Fibroblast of lung (primary cell): ENCODE measurements around the gene STK4. TPM values are rescaled to one million over a fixed set of nuclear protein-coding genes. Genes with fewer than 3 reads are reported as not detected.

ENCODE experiments used
- DNase-seq, 2 donors: peaks; one replicate each; pipeline versions ENCODE4 v3.0.0 to v3.0.0-alpha.2; 2010; ENCODE audit warnings: low read depth in 2 of 2
- H2AFZ ChIP-seq: 2 replicates; pipeline ENCODE4 v1.5.1; 2012; ENCODE audit warnings: low read length, control low read depth, inconsistent platforms
- H3K27ac ChIP-seq: 2 replicates; pipeline ENCODE4 v1.5.1; 2011; ENCODE audit warnings: low read length, control low read depth; ENCODE audit not compliant: insufficient read depth
- H3K27me3 ChIP-seq: 2 replicates; pipeline ENCODE4 v1.5.1; 2011; ENCODE audit warnings: mild to moderate bottlenecking, low read length; ENCODE audit not compliant: control insufficient read depth, insufficient read depth
- H3K36me3 ChIP-seq: 2 replicates; pipeline ENCODE4 v1.5.1; 2011; ENCODE audit warnings: low read length; ENCODE audit not compliant: control insufficient read depth, insufficient read depth
- H3K4me1 ChIP-seq: 2 replicates; pipeline ENCODE4 v1.5.1; 2011; ENCODE audit warnings: low read length; ENCODE audit not compliant: control insufficient read depth, insufficient read depth; ENCODE audit errors: extremely low read depth
- H3K4me2 ChIP-seq: 2 replicates; pipeline ENCODE4 v1.5.1; 2011; ENCODE audit warnings: low read length, control low read depth; ENCODE audit not compliant: insufficient read depth; ENCODE audit errors: extremely low read depth
- H3K4me3 ChIP-seq, 4 experiments: fragments of 200-600 bp in 1 of 4; sonication (generic) in 1 of 4; replicated peaks in 1 of 4; 2 replicates each; pipeline ENCODE4 v1.5.1; 2011 to 2016; ENCODE audit warnings: low read length in 4 of 4, low read depth in 3 of 4, mild to moderate bottlenecking in 3 of 4, control low read depth in 2 of 4, inconsistent platforms in 1 of 4, mixed read lengths in 1 of 4; ENCODE audit not compliant: insufficient read depth in 1 of 4; ENCODE audit errors: control extremely low read depth in 1 of 4
- H3K79me2 ChIP-seq: 2 replicates; pipeline ENCODE4 v1.5.1; 2012; ENCODE audit warnings: mild to moderate bottlenecking, low read length, inconsistent platforms; ENCODE audit not compliant: control insufficient read depth, insufficient read depth
- H3K9ac ChIP-seq: 2 replicates; pipeline ENCODE4 v1.5.1; 2011; ENCODE audit warnings: mild to moderate bottlenecking, low read length, control low read depth; ENCODE audit not compliant: insufficient read depth
- H3K9me3 ChIP-seq: 2 replicates; pipeline ENCODE4 v1.5.1; 2012; ENCODE audit warnings: low read depth, low read length; ENCODE audit not compliant: control insufficient read depth, insufficient read depth
- H4K20me1 ChIP-seq: 2 replicates; pipeline ENCODE4 v1.5.1; 2011; ENCODE audit warnings: low read length; ENCODE audit not compliant: control insufficient read depth, insufficient read depth; ENCODE audit errors: extremely low read depth
- CTCF ChIP-seq, 2 donors: IDR thresholded peaks in 1 of 2; conservative IDR thresholded peaks in 1 of 2; 1 replicate in 1 of 2; 2 replicates in 1 of 2; pipeline ENCODE4 v1.5.1; 2011 to 2012; ENCODE audit warnings: low read length in 2 of 2, control low read depth in 1 of 2, inconsistent platforms in 1 of 2, low read depth in 1 of 2, mild to moderate bottlenecking in 1 of 2
- EZH2 ChIP-seq: IDR thresholded peaks from 2 replicates; pipeline ENCODE4 v1.5.1; 2012; ENCODE audit warnings: low read length, control low read depth, mild to moderate bottlenecking; ENCODE audit errors: missing control alignments
- polyA plus RNA-seq, 2 donors: library from polyadenylated mRNA; depleted of rRNA in 1 of 2; stranded (reverse) in 1 of 2; unstranded in 1 of 2; fragments of >200 nt; gene quantifications; 2 replicates each; pipeline ENCODE4 v1.2.1, GENCODE V29; 2011 to 2012; ENCODE audit warnings: missing spikeins in 1 of 2
- total RNA-seq: library from RNA; depleted of rRNA; stranded (reverse); fragments of >200 nt; gene quantifications from 2 replicates; pipeline ENCODE4 v1.2.1, GENCODE V29; 2014

Gene STK4
- total and polyA plus RNA-seq, 2 donors (not counting 1 experiment from before 2014, with no cell fraction given): 19.0 to 31.7 TPM

GRCh38 chr20:45058168-45058850 is 92.0 kb downstream of the STK4 start:
- Histone ChIP-seq H3K4me1 (peaks cover 8% of the 10 kb centered on the region), H3K79me2 (no peaks in the 10 kb centered on the region), H3K27ac (no peak overlapping the region), H4K20me1 (no peaks in the 10 kb centered on the region), H3K9ac (no peak overlapping the region), H3K9me3 (no peaks in the 10 kb centered on the region), H3K27me3 (no peaks in the 10 kb centered on the region), H3K4me3 (no peak overlapping the region), H3K4me2 (no peak overlapping the region), H3K36me3 (no peaks in the 10 kb centered on the region), H2AFZ (no peak overlapping the region)
- DNase-seq: no peak
- TF ChIP-seq EZH2 (no peak), CTCF (conservative IDR thresholded peaks at IDR 0.05 in 1 of 2, IDR thresholded peaks at IDR 0.05 in 1 of 2; ENCODE audit: low read depth in 1 of 2, low read length in 2 of 2) (no peak)

GRCh38 chr20:45059022-45059728 is 92.9 kb downstream of the STK4 start:
- H4K20me1 ChIP-seq: no peaks in the 10 kb centered on the region
- H3K9me3 ChIP-seq: no peaks in the 10 kb centered on the region
- H3K4me2 ChIP-seq: no peak overlapping the region
- no peaks in the 10 kb centered on the region for H3K36me3 ChIP-seq
- no peak overlapping the region for H2AFZ ChIP-seq
- TF ChIP-seq EZH2 (no peak), CTCF (conservative IDR thresholded peaks at IDR 0.05 in 1 of 2, IDR thresholded peaks at IDR 0.05 in 1 of 2; ENCODE audit: low read depth in 1 of 2, low read length in 2 of 2) (no peak)
- H3K27ac ChIP-seq: no peak overlapping the region
- H3K79me2 ChIP-seq: no peaks in the 10 kb centered on the region
- no peak overlapping the region for H3K9ac ChIP-seq
- H3K4me3 ChIP-seq: no peak overlapping the region
- H3K27me3 ChIP-seq: no peaks in the 10 kb centered on the region
- H3K4me1 ChIP-seq: peaks cover 7% of the 10 kb centered on the region
- peak; percentile 65 for DNase-seq

GRCh38 chr20:45060294-45060693 is 94.0 kb downstream of the STK4 start:
- Histone ChIP-seq H3K27me3 (no peaks in the 10 kb centered on the region), H3K27ac (no peak overlapping the region), H3K4me1 (peaks cover 7% of the 10 kb centered on the region), H3K4me2 (no peak overlapping the region), H2AFZ (no peak overlapping the region), H4K20me1 (no peaks in the 10 kb centered on the region), H3K79me2 (no peaks in the 10 kb centered on the region), H3K4me3 (no peak overlapping the region), H3K36me3 (no peaks in the 10 kb centered on the region), H3K9me3 (no peaks in the 10 kb centered on the region), H3K9ac (no peak overlapping the region)
- DNase-seq: no peak
- TF ChIP-seq EZH2 (no peak), CTCF (conservative IDR thresholded peaks at IDR 0.05 in 1 of 2, IDR thresholded peaks at IDR 0.05 in 1 of 2; ENCODE audit: low read depth in 1 of 2, low read length in 2 of 2) (no peak)
